GM12801 (cell line): ENCODE results near the gene KCNQ5.

ENCODE experiments used
- CTCF ChIP-seq: IDR thresholded peaks from one replicate; pipeline ENCODE4 v1.5.1; 2011; ENCODE audit warnings: control low read depth; ENCODE audit not compliant: insufficient read length; ENCODE audit errors: extremely low read depth

KCNQ5 gene

DNA sequence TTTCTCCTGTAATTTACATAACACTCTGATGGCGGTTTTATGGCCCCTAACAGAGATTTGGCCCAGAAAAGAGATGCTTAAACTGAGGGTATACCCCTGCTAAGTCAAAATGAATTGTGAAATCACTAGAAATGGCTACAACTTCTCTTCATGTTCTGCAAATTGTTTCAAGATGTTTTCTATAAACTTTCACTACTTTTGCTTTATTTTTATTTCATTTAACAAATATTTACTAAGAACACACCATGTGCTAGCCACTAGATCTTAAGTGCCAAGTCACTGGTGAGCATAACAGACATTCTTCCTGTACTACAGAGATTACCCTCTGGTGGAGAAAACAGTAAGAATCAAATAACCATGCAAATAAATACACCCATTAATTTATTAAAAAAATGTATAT, 87.6 kb downstream of the KCNQ5 start:
- no peak for TF ChIP-seq CTCF

- no peak for TF ChIP-seq CTCF
These were observed 89.9 kb downstream of the KCNQ5 start for GRCh38 chr6:72711731-72712130.

GRCh38 chr6:72712910-72713309, 91.0 kb downstream of the KCNQ5 start:
- TF ChIP-seq CTCF = no peak

DNA sequence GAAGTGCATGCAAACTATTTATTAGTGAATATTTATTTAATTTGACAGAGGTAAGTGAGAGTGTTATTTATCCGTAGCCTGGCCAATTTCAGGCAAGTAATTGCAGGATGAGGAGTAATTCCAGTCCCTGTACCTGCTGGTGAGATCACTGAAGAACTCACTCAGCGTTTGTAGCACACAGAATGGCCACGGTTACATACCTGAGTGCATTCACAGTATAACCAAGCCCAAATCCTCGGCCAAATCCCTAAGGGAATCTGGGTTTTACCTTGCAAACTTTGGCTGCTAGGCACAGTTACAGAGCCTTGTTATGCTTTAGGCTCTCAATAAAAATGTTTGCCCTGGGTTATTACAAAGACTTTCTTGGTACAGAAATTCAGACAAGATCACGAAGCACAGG, 93.3 kb downstream of the KCNQ5 start:
- no peak for TF ChIP-seq CTCF

- TF ChIP-seq CTCF = no peak
These were observed 95.1 kb downstream of the KCNQ5 start for GRCh38 chr6:72716916-72717315.

- TF ChIP-seq CTCF = no peak
These were observed 98.6 kb downstream of the KCNQ5 start for GRCh38 chr6:72720464-72720863.

- TF ChIP-seq CTCF = no peak
These were observed 99.5 kb downstream of the KCNQ5 start for GRCh38 chr6:72721346-72721745.

- no peak for TF ChIP-seq CTCF
These were observed 102.7 kb downstream of the KCNQ5 start for GRCh38 chr6:72724545-72724944.
